Measurements from ENCODE around the gene CNTN4. TPM values are rescaled to one million over a fixed set of nuclear protein-coding genes. Genes with fewer than 3 reads are reported as not detected.

CNTN4 gene
- total RNA-seq, 4 donors from 2014 or later: 47.7 to 106 (median 83.3) TPM

GRCh38 chr3:2204054-2204453 is 105.4 kb downstream of the CNTN4 start:
- no peak for TF ChIP-seq POLR2A (IDR thresholded peaks at IDR 0.05)
- TF ChIP-seq EP300 (IDR thresholded peaks at IDR 0.05): no peak
- TF ChIP-seq CTCF (IDR thresholded peaks at IDR 0.05): no peak
- H3K36me3 ChIP-seq: no peaks in the 10 kb centered on the region
- H3K9me3 ChIP-seq: no peaks in the 10 kb centered on the region
- H3K27me3 ChIP-seq: no peaks in the 10 kb centered on the region
- WGBS, 2 donors: 92% methylated on average over 1 of the region's 1 CpG
- no peak for DNase-seq (ENCODE audit: low spot score in 2 of 2)
- H3K27ac ChIP-seq: no peak overlapping the region
- H3K4me1 ChIP-seq: no peaks in the 10 kb centered on the region
- no peak overlapping the region for H3K4me3 ChIP-seq

- TF ChIP-seq POLR2A (IDR thresholded peaks at IDR 0.05): no peak
- no peak for TF ChIP-seq CTCF (IDR thresholded peaks at IDR 0.05)
- WGBS, 2 donors: 80 to 89% methylated on average over 2 of the region's 2 CpGs
- no peak for DNase-seq (ENCODE audit: low spot score in 2 of 2)
- Histone ChIP-seq H3K36me3 (no peaks in the 10 kb centered on the region), H3K4me3 (no peak overlapping the region), H3K27me3 (no peaks in the 10 kb centered on the region), H3K4me1 (no peaks in the 10 kb centered on the region), H3K9me3 (no peaks in the 10 kb centered on the region), H3K27ac (no peak overlapping the region)
These were observed 107.0 kb downstream of the CNTN4 start for GRCh38 chr3:2205692-2206091.

- Histone ChIP-seq H3K4me1 (no peaks in the 10 kb centered on the region), H3K4me3 (no peak overlapping the region), H3K9me3 (no peaks in the 10 kb centered on the region), H3K27me3 (no peaks in the 10 kb centered on the region), H3K27ac (no peak overlapping the region), H3K36me3 (no peaks in the 10 kb centered on the region)
- no peak for DNase-seq (ENCODE audit: low spot score in 2 of 2)
- WGBS, 2 donors: 92 to 95% methylated on average over 4 of the region's 4 CpGs
- no peak for TF ChIP-seq POLR2A (IDR thresholded peaks at IDR 0.05)
- no peak for TF ChIP-seq EP300 (IDR thresholded peaks at IDR 0.05)
- TF ChIP-seq CTCF (IDR thresholded peaks at IDR 0.05): no peak
These were observed 107.9 kb downstream of the CNTN4 start for GRCh38 chr3:2206536-2206935.

GRCh38 chr3:2211568-2211967 is 112.9 kb downstream of the CNTN4 start:
- TF ChIP-seq EP300 (IDR thresholded peaks at IDR 0.05) (no peak), CTCF (IDR thresholded peaks at IDR 0.05) (no peak), POLR2A (IDR thresholded peaks at IDR 0.05) (no peak)
- WGBS, 2 donors: 64 to 69% methylated on average over 2 of the region's 2 CpGs
- H3K4me3 ChIP-seq: no peak overlapping the region

GRCh38 chr3:2212206-2212605 is 113.5 kb downstream of the CNTN4 start:
- WGBS, 2 donors: 80 to 82% methylated on average over 3 of the region's 3 CpGs
- Histone ChIP-seq H3K9me3 (no peaks in the 10 kb centered on the region), H3K36me3 (no peaks in the 10 kb centered on the region), H3K27ac (no peak overlapping the region), H3K4me3 (no peak overlapping the region), H3K27me3 (no peaks in the 10 kb centered on the region), H3K4me1 (peaks cover 0 to 5% (median 0%) of the 10 kb centered on the region in 4 donors)
- DNase-seq (ENCODE audit: low spot score in 2 of 2): no peak
- TF ChIP-seq EP300 (IDR thresholded peaks at IDR 0.05) (no peak), POLR2A (IDR thresholded peaks at IDR 0.05) (no peak), CTCF (IDR thresholded peaks at IDR 0.05) (no peak)

More at GRCh38 chr3:2211568-2211967, 112.9 kb downstream of the CNTN4 start:
- H3K4me1 ChIP-seq: peaks cover 0 to 5% (median 0%) of the 10 kb centered on the region in 4 donors
- no peak for DNase-seq (ENCODE audit: low spot score in 2 of 2)
- H3K27ac ChIP-seq: no peak overlapping the region
- H3K36me3 ChIP-seq: no peaks in the 10 kb centered on the region
- no peaks in the 10 kb centered on the region for H3K27me3 ChIP-seq
- no peaks in the 10 kb centered on the region for H3K9me3 ChIP-seq

Data from tibial nerve (tissue), 4 donors.